Jurkat, Clone E6-1 (cell line): ENCODE measurements around the gene MCC.

Source experiments
- DNase-seq: peaks from one replicate; pipeline ENCODE4 v3.0.0-alpha.2; 2011; ENCODE audit warnings: low read depth, low spot score
- H3K4me3 ChIP-seq: 2 replicates; pipeline ENCODE4 v1.5.1; 2011; ENCODE audit warnings: mild to moderate bottlenecking, low read length, control low read depth, moderate library complexity

The MCC gene

GRCh38 chr5:113047234-113047633 lies 441.0 kb downstream of the MCC start:
- no peak overlapping the region for H3K4me3 ChIP-seq
- DNase-seq, result no peak

- no peak for DNase-seq
- no peak overlapping the region for H3K4me3 ChIP-seq
These were observed 443.3 kb downstream of the MCC start for GRCh38 chr5:113044776-113045465.

GRCh38 chr5:113043491-113043931 lies 444.7 kb downstream of the MCC start:
- no peak for DNase-seq
- H3K4me3 ChIP-seq, result no peak overlapping the region

GRCh38 chr5:113042491-113043243 lies 445.6 kb downstream of the MCC start:
- DNase-seq, result no peak

GRCh38 chr5:113040672-113041260 lies 447.5 kb downstream of the MCC start:
- no peak overlapping the region for H3K4me3 ChIP-seq
- DNase-seq, result no peak

More at GRCh38 chr5:113042491-113043243, 445.6 kb downstream of the MCC start:
- H3K4me3 ChIP-seq, result no peak overlapping the region

GRCh38 chr5:113039934-113040285 lies 448.3 kb downstream of the MCC start:
- no peak overlapping the region for H3K4me3 ChIP-seq
- DNase-seq, result no peak

- H3K4me3 ChIP-seq, result no peak overlapping the region
- no peak for DNase-seq
These were observed 448.9 kb downstream of the MCC start for GRCh38 chr5:113039229-113039933.

GRCh38 chr5:113038714-113039113 lies 449.5 kb downstream of the MCC start:
- DNase-seq, result no peak
- H3K4me3 ChIP-seq, result no peak overlapping the region

- no peak for DNase-seq
- no peak overlapping the region for H3K4me3 ChIP-seq
These were observed 450.1 kb downstream of the MCC start for GRCh38 chr5:113038136-113038535.

GRCh38 chr5:113036826-113037225 lies 451.4 kb downstream of the MCC start:
- H3K4me3 ChIP-seq, result no peak overlapping the region
- DNase-seq, result no peak

GRCh38 chr5:113036321-113036720 lies 451.9 kb downstream of the MCC start:
- no peak for DNase-seq
- H3K4me3 ChIP-seq, result no peak overlapping the region

GRCh38 chr5:113035096-113035495 lies 453.2 kb downstream of the MCC start:
- H3K4me3 ChIP-seq, result no peak overlapping the region
- no peak for DNase-seq

- no peak for DNase-seq
- no peak overlapping the region for H3K4me3 ChIP-seq
These were observed 454.0 kb downstream of the MCC start for GRCh38 chr5:113034182-113034773.

- H3K4me3 ChIP-seq, result no peak overlapping the region
- no peak for DNase-seq
These were observed 456.7 kb downstream of the MCC start for GRCh38 chr5:113031557-113031956.

GRCh38 chr5:113031104-113031503 lies 457.1 kb downstream of the MCC start:
- H3K4me3 ChIP-seq, result no peak overlapping the region
- DNase-seq, result no peak

- no peak overlapping the region for H3K4me3 ChIP-seq
- DNase-seq, result no peak
These were observed 458.6 kb downstream of the MCC start for GRCh38 chr5:113029614-113030013.

- no peak overlapping the region for H3K4me3 ChIP-seq
- no peak for DNase-seq
These were observed 460.8 kb downstream of the MCC start for GRCh38 chr5:113027431-113027830.

GRCh38 chr5:113027015-113027414 lies 461.2 kb downstream of the MCC start:
- DNase-seq, result no peak
- no peak overlapping the region for H3K4me3 ChIP-seq

GRCh38 chr5:113026211-113026610 lies 462.0 kb downstream of the MCC start:
- no peak overlapping the region for H3K4me3 ChIP-seq
- DNase-seq, result no peak
